Measurements from ENCODE around the gene CTBP2.

The CTBP2 gene

DNA sequence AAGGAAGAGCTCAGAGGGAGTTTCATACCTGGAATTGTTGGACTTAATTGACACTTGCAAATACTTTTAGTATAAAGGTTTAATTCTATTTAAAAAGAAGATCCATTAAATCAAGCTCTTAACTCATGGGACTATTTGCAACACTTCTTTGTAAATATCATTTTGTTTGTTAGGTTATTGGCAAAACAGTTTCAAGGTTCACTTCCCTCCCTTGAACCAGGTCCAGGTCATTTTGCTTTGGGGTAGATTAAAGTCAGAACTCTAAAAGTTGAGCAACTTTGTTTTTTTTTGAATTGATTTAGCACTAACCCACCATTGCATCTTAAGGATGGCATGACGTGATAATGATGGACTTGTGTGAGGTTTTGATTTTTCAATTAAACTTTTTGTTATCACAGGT is 172.6 kb downstream of the CTBP2 start:
- no peak for TF ChIP-seq TEAD4 (IDR thresholded peaks at IDR 0.05)
- no peak for TF ChIP-seq EGR1 (IDR thresholded peaks at IDR 0.05)
- no peak for TF ChIP-seq YY1 (IDR thresholded peaks at IDR 0.05; ENCODE audit: low read depth)
- TF ChIP-seq ZBTB7A (IDR thresholded peaks at IDR 0.05; ENCODE audit: low read depth) = no peak
- TF ChIP-seq, protein P1, sequence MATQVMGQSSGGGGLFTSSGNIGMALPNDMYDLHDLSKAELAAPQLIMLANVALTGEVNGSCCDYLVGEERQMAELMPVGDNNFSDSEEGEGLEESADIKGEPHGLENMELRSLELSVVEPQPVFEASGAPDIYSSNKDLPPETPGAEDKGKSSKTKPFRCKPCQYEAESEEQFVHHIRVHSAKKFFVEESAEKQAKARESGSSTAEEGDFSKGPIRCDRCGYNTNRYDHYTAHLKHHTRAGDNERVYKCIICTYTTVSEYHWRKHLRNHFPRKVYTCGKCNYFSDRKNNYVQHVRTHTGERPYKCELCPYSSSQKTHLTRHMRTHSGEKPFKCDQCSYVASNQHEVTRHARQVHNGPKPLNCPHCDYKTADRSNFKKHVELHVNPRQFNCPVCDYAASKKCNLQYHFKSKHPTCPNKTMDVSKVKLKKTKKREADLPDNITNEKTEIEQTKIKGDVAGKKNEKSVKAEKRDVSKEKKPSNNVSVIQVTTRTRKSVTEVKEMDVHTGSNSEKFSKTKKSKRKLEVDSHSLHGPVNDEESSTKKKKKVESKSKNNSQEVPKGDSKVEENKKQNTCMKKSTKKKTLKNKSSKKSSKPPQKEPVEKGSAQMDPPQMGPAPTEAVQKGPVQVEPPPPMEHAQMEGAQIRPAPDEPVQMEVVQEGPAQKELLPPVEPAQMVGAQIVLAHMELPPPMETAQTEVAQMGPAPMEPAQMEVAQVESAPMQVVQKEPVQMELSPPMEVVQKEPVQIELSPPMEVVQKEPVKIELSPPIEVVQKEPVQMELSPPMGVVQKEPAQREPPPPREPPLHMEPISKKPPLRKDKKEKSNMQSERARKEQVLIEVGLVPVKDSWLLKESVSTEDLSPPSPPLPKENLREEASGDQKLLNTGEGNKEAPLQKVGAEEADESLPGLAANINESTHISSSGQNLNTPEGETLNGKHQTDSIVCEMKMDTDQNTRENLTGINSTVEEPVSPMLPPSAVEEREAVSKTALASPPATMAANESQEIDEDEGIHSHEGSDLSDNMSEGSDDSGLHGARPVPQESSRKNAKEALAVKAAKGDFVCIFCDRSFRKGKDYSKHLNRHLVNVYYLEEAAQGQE (IDR thresholded peaks at IDR 0.05; ENCODE audit: low read depth) = no peak
- TF ChIP-seq MAX (IDR thresholded peaks at IDR 0.05) = no peak
- TF ChIP-seq CREB1 (IDR thresholded peaks at IDR 0.05; ENCODE audit: low read depth) = no peak
- TF ChIP-seq TCF12 (IDR thresholded peaks at IDR 0.05; ENCODE audit: low read depth) = no peak
- no peak for TF ChIP-seq NFIC (IDR thresholded peaks at IDR 0.05)
- no peak for TF ChIP-seq FOXM1 (IDR thresholded peaks at IDR 0.05; ENCODE audit: borderline replicate concordance, low read depth)
- no peak for TF ChIP-seq RAD21 (IDR thresholded peaks at IDR 0.05; ENCODE audit: low read depth)
- TF ChIP-seq EP300 (IDR thresholded peaks at IDR 0.05; ENCODE audit: borderline replicate concordance) = no peak
- TF ChIP-seq CEBPB (IDR thresholded peaks at IDR 0.05) = no peak
- TF ChIP-seq, protein P2, sequence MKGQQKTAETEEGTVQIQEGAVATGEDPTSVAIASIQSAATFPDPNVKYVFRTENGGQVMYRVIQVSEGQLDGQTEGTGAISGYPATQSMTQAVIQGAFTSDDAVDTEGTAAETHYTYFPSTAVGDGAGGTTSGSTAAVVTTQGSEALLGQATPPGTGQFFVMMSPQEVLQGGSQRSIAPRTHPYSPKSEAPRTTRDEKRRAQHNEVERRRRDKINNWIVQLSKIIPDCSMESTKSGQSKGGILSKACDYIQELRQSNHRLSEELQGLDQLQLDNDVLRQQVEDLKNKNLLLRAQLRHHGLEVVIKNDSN (IDR thresholded peaks at IDR 0.05) = no peak
- TF ChIP-seq TAF1 (IDR thresholded peaks at IDR 0.05; ENCODE audit: low read depth) = no peak

- TF ChIP-seq FOXM1 (IDR thresholded peaks at IDR 0.05; ENCODE audit: borderline replicate concordance, low read depth) (no peak), YY1 (IDR thresholded peaks at IDR 0.05; ENCODE audit: low read depth) (no peak), CREB1 (IDR thresholded peaks at IDR 0.05; ENCODE audit: low read depth) (no peak), TEAD4 (IDR thresholded peaks at IDR 0.05) (no peak), CEBPB (IDR thresholded peaks at IDR 0.05) (no peak), TCF12 (IDR thresholded peaks at IDR 0.05; ENCODE audit: low read depth) (no peak), EP300 (IDR thresholded peaks at IDR 0.05; ENCODE audit: borderline replicate concordance) (no peak), NFIC (IDR thresholded peaks at IDR 0.05) (no peak), ZBTB7A (IDR thresholded peaks at IDR 0.05; ENCODE audit: low read depth) (no peak), TAF1 (IDR thresholded peaks at IDR 0.05; ENCODE audit: low read depth) (no peak), RAD21 (IDR thresholded peaks at IDR 0.05; ENCODE audit: low read depth) (no peak), EGR1 (IDR thresholded peaks at IDR 0.05) (no peak), MAX (IDR thresholded peaks at IDR 0.05) (no peak)
- TF ChIP-seq, protein P1 (IDR thresholded peaks at IDR 0.05; ENCODE audit: low read depth) = no peak
- TF ChIP-seq, protein P2 (IDR thresholded peaks at IDR 0.05) = no peak
Measured at GRCh38 chr10:124985162-124985561, 175.2 kb downstream of the CTBP2 start.

DNA sequence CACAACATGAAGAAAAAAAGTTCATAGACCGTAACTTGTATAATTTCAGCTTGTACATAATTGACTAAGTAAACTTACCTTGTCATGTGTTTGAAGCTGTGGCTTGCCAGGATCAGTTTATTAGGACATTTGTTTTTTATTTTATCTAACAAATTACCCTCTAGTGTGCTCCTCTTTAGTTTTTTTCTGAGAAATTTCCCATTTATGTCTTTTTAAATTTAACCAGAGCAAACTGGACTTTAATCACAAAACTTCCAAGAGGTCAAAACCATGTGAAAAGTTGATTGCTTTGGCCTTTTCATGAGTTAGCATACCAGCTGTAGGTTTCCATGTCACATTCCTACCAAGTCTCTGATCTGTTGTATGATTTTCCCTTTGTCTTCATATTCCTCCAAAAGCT is 176.0 kb downstream of the CTBP2 start:
- TF ChIP-seq, protein P2 (IDR thresholded peaks at IDR 0.05) = no peak
- TF ChIP-seq CEBPB (IDR thresholded peaks at IDR 0.05) = no peak
- no peak for TF ChIP-seq NFIC (IDR thresholded peaks at IDR 0.05)
- TF ChIP-seq ZBTB7A (IDR thresholded peaks at IDR 0.05; ENCODE audit: low read depth) = no peak
- no peak for TF ChIP-seq YY1 (IDR thresholded peaks at IDR 0.05; ENCODE audit: low read depth)
- no peak for TF ChIP-seq EP300 (IDR thresholded peaks at IDR 0.05; ENCODE audit: borderline replicate concordance)
- TF ChIP-seq EGR1 (IDR thresholded peaks at IDR 0.05) = no peak
- no peak for TF ChIP-seq FOXM1 (IDR thresholded peaks at IDR 0.05; ENCODE audit: borderline replicate concordance, low read depth)
- TF ChIP-seq, protein P1 (IDR thresholded peaks at IDR 0.05; ENCODE audit: low read depth) = no peak
- no peak for TF ChIP-seq TCF12 (IDR thresholded peaks at IDR 0.05; ENCODE audit: low read depth)
- TF ChIP-seq TAF1 (IDR thresholded peaks at IDR 0.05; ENCODE audit: low read depth) = no peak

DNA sequence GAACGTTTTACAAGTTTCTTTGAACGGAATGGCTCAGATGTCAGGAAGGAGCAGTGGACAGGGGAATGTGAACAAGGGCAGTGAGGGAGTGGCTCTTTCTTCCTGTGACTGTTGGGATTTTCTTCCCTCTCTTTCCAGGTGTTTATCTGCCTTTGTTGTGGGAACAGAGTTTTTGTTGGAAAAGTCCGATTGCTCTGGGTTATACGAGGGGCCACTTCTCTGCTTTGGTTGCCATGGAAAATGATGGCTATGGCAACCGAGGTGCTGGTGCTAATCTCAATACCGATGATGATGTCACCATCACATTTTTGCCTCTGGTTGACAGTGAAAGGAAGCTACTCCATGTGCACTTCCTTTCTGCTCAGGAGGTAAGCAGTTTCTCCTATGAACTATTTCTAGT is 177.0 kb downstream of the CTBP2 start:
- no peak for TF ChIP-seq TCF12 (IDR thresholded peaks at IDR 0.05; ENCODE audit: low read depth)
- TF ChIP-seq FOXM1 (IDR thresholded peaks at IDR 0.05; ENCODE audit: borderline replicate concordance, low read depth) = no peak
- no peak for TF ChIP-seq EP300 (IDR thresholded peaks at IDR 0.05; ENCODE audit: borderline replicate concordance)
- no peak for TF ChIP-seq ZBTB7A (IDR thresholded peaks at IDR 0.05; ENCODE audit: low read depth)
- TF ChIP-seq CREB1 (IDR thresholded peaks at IDR 0.05; ENCODE audit: low read depth) = no peak
- TF ChIP-seq TEAD4 (IDR thresholded peaks at IDR 0.05) = no peak
- no peak for TF ChIP-seq MAX (IDR thresholded peaks at IDR 0.05)
- TF ChIP-seq YY1 (IDR thresholded peaks at IDR 0.05; ENCODE audit: low read depth) = no peak
- TF ChIP-seq, protein P1 (IDR thresholded peaks at IDR 0.05; ENCODE audit: low read depth) = no peak
- no peak for TF ChIP-seq CEBPB (IDR thresholded peaks at IDR 0.05)
- TF ChIP-seq EGR1 (IDR thresholded peaks at IDR 0.05) = no peak
- no peak for TF ChIP-seq RAD21 (IDR thresholded peaks at IDR 0.05; ENCODE audit: low read depth)
- no peak for TF ChIP-seq TAF1 (IDR thresholded peaks at IDR 0.05; ENCODE audit: low read depth)
- no peak for TF ChIP-seq NFIC (IDR thresholded peaks at IDR 0.05)
- TF ChIP-seq, protein P2 (IDR thresholded peaks at IDR 0.05) = no peak

All from Ishikawa (cell line).